Pancreas (tissue), 10 donors: ENCODE results near the gene UTY. TPM values are rescaled to one million over a fixed set of nuclear protein-coding genes. Genes with fewer than 3 reads are reported as not detected.
A peak's percentile ranks its signal among the peaks of the same experiment; 100 is the strongest.
"Not testable (repeated sequence)": the region's sequence is repeated elsewhere in the genome, so short reads cannot be mapped to it uniquely, and the experiment has no call there.

Source experiments
- ATAC-seq, 4 donors: fragments of 200-7000 bp; cut with Tn5 transposase; one replicate each; pipeline versions ENCODE4 v1.8.0 to v1.9.1; 2020; ENCODE audit warnings: mild to moderate bottlenecking in 4 of 4, moderate library complexity in 4 of 4
- DNase-seq, 6 donors: peaks; one replicate each; pipeline ENCODE4 v3.0.0-alpha.2; 2020
- FAIRE-seq: peaks from 2 replicates; lab custom pipeline; 2012; peaks lifted over from hg19 to GRCh38; lab: Jason Lieb, UNC
- H3K27ac ChIP-seq, 4 donors: fragments of 200-600 bp; sonication (generic); 1 replicate in 3 of 4; 2 replicates in 1 of 4; pipeline versions ENCODE4 v1.5.0 to v1.8.0; 2020
- H3K27me3 ChIP-seq, 4 donors: fragments of 200-600 bp; one replicate each; pipeline ENCODE4 v1.8.0; 2021
- H3K36me3 ChIP-seq, 3 donors: fragments of 200-600 bp; sonication (generic) in 1 of 3; one replicate each; pipeline versions ENCODE4 v1.5.0 to v1.8.0; 2020 to 2021
- H3K4me1 ChIP-seq, 3 donors: fragments of 200-600 bp; one replicate each; pipeline ENCODE4 v1.8.0; 2021
- H3K4me3 ChIP-seq, 4 donors: fragments of 200-600 bp; sonication (generic) in 2 of 4; one replicate each; pipeline versions ENCODE4 v1.5.0 to v1.8.0; 2020 to 2021
- H3K9me3 ChIP-seq, 4 donors: fragments of 200-600 bp; one replicate each; pipeline ENCODE4 v1.8.0; 2021
- WGBS, 2 donors: extraction: QIAGEN DNeasy Blood & Tissue Kit; methylation state at CpG; one replicate each; pipeline ENCODE4 v1.1.7; 2013; 5-methylcytosine and 5-hydroxymethylcytosine counted together
- intact Hi-C, 3 donors: fragments of 100-400 bp; cut with DNase I; formaldehyde crosslinking; loops; one replicate each; pipeline versions ENCODE4 v1.11.1 to v1.14.2; 2022
- polyA plus RNA-seq, 2 donors: library from polyadenylated mRNA; stranded (reverse); fragments of 200-250 nt; gene quantifications; one replicate each; pipeline ENCODE4 v1.2.3, GENCODE V29; 2013
- total RNA-seq, 6 donors: library from RNA; stranded (reverse); fragmentation: NEBNext Ultra II Directional in 4 of 6; extraction: Animal tissue kit (Norgen Biotek cat#: 25700) in 4 of 6; gene quantifications; one replicate each; pipeline versions ENCODE4 v1.2.1 to v1.2.4, GENCODE V29; 2021 to 2023
- TF ChIP-seq, protein P1 (sequence below), 4 donors: fragments of 200-600 bp; sonication (generic) in 3 of 4; IDR thresholded peaks; one replicate each; pipeline versions ENCODE4 v1.5.0 to v1.8.0; 2021; ENCODE audit warnings: antibody characterized with exemption in 4 of 4
- donor health status: healthy with polysubstance abuse.
- donor health status: DM: no; HTN: no; CAD: no; lungs with moderate emphysema.
- donor health status: DM: no; HTN: no; CAD: no.
- donor health status: control.
- donor health status: control.
- donor health status: Bipolar disorder and iron deficiency.
- donor health status: DM: yes; HTN: yes; CAD: no.
- donor health status: DM: no; HTN: no; CAD: no.
- donor health status: DM: no; HTN: no; CAD: no.
- donor health status: DM: yes; HTN: yes; CAD: no.

UTY gene
- total and polyA plus RNA-seq, 8 donors = 0.09 to 12.0 (median 2.7) TPM; not detected in 5

DNA sequence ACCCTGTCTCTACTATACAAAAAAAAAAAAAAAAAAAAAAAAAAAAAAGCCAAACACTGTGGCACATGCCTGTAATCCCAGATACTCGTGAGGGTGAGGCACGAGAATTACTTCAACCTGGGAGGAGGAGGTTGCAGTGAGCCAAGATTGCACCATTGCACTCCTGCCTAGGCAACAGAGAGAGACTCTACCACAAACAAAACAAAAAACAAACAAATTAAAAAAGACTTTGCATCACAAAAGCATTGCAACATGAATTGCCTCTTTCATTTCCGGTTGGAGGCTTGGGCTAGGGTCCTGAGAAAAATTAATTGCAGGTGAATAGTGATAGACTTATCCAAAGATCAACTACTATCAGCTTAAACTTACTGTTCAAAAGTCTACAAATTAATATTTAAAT lies 180.4 kb downstream of the UTY start:
- FAIRE-seq (no peak), ATAC-seq (no peak), DNase-seq (no peak)
- Histone ChIP-seq H3K9me3 (no peaks in the 10 kb centered on the region), H3K4me1 (no peaks in the 10 kb centered on the region), H3K27me3 (no peaks in the 10 kb centered on the region), H3K4me3 (no peak overlapping the region), H3K36me3 (no peaks in the 10 kb centered on the region), H3K27ac (no peak overlapping the region)
- intact Hi-C loops = no loop called here
- WGBS, 2 donors = 80% methylated on average over 3 of the region's 3 CpGs; no CpG with 5 or more reads in 1 of the 2 donors
- TF ChIP-seq, protein P1, sequence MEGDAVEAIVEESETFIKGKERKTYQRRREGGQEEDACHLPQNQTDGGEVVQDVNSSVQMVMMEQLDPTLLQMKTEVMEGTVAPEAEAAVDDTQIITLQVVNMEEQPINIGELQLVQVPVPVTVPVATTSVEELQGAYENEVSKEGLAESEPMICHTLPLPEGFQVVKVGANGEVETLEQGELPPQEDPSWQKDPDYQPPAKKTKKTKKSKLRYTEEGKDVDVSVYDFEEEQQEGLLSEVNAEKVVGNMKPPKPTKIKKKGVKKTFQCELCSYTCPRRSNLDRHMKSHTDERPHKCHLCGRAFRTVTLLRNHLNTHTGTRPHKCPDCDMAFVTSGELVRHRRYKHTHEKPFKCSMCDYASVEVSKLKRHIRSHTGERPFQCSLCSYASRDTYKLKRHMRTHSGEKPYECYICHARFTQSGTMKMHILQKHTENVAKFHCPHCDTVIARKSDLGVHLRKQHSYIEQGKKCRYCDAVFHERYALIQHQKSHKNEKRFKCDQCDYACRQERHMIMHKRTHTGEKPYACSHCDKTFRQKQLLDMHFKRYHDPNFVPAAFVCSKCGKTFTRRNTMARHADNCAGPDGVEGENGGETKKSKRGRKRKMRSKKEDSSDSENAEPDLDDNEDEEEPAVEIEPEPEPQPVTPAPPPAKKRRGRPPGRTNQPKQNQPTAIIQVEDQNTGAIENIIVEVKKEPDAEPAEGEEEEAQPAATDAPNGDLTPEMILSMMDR (IDR thresholded peaks at IDR 0.05) = no peak

DNA sequence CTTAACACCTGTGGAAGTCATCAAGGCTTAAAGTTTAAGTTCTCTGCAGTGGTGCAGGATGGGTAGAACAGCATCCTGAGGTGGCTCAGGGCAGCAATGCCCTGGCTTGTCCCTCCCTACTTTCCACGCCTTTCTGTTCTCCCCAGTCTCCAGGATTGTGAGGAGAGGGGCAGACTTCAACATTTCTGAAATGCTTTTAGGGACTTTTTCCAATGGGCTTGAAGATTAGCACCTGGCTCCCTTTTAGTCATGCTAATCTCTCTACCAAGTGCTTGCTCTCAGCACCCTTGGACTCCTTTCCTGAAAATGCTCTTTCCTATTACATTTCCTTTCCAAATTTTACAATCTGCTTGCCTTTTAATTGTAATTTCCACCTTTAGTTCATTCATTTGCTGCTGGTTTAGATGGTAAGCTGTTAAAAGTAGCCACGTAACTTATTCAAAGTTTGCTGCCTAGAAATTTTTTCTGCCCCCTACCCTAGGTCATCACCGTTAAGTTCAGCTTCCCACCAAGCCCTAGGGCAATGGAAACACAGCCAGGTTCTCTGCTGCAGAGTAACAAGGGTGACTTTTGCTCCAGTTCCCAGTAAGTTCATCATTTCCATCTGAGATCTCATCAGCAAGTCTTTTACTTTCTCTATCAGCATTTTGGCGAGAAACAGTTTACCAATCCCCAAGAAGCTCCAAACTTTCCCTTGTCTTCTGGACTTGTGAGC lies 183.5 kb downstream of the UTY start:
- FAIRE-seq (no peak), DNase-seq (no peak), ATAC-seq (no peak)
- Histone ChIP-seq H3K4me1 (no peaks in the 10 kb centered on the region), H3K27ac (no peak overlapping the region), H3K36me3 (no peaks in the 10 kb centered on the region), H3K27me3 (no peaks in the 10 kb centered on the region), H3K9me3 (no peaks in the 10 kb centered on the region), H3K4me3 (no peak overlapping the region)
- TF ChIP-seq, protein P1 (IDR thresholded peaks at IDR 0.05) = no peak
- WGBS, 2 donors = 97% methylated on average over 4 of the region's 4 CpGs; no CpG with 5 or more reads in 1 of the 2 donors
- intact Hi-C loops = no loop called here

DNA sequence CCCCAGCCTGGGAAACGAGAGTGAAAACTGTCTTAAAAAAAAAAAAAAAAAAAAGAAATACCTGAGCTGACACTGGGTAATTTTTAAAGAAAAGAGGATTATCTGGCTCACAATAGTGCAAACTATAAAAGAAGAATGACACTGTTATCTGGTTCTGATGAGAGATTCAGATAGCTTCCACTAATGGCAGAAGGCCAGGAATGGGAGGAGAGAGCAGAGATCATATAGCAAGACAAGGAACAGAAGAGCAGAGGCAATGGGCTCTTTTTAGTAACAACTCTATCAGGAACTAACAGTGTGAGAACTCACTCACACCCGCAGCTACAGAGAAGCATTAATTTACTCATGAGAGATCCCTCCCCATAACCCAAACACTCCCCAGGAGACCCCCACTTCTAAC lies 184.8 kb downstream of the UTY start:
- Histone ChIP-seq H3K9me3 (no peaks in the 10 kb centered on the region), H3K4me1 (no peaks in the 10 kb centered on the region), H3K27ac (no peak overlapping the region), H3K27me3 (no peaks in the 10 kb centered on the region), H3K4me3 (no peak overlapping the region), H3K36me3 (no peaks in the 10 kb centered on the region)
- ATAC-seq = no peak
- TF ChIP-seq, protein P1 (IDR thresholded peaks at IDR 0.05) = no peak
- intact Hi-C loops = no loop called here
- DNase-seq = no peak
- 98% methylated on average over 2 of the region's 2 CpGs; no CpG with 5 or more reads in 1 of the 2 donors for WGBS, 2 donors
- FAIRE-seq = no peak

DNA sequence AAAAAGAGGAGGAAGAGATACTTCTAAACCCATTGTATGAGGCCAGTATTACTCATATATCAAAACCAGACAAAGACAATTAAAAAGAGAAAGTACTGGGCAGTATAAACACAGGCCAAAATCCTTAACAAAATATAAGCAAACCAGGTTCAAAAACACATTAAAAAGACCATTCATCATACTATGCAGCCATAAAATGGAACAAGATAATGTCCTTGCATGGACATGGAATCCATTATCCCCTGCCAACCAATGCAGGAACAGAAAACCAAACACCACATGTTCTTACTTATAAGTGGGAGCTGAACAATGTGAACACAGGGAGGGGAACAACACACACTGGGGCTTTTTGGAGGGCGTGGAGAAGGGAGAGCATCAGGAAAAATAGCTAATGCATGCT lies 188.6 kb downstream of the UTY start:
- Histone ChIP-seq H3K4me3 (no peak overlapping the region), H3K27me3 (no peaks in the 10 kb centered on the region), H3K36me3 (no peaks in the 10 kb centered on the region), H3K4me1 (no peaks in the 10 kb centered on the region), H3K27ac (no peak overlapping the region), H3K9me3 (no peaks in the 10 kb centered on the region)
- ATAC-seq (no peak), FAIRE-seq (no peak), DNase-seq (no peak)
- TF ChIP-seq, protein P1 (IDR thresholded peaks at IDR 0.05) = no peak
- intact Hi-C loops = no loop called here
- 96% methylated on average over 1 of the region's 1 CpG; no CpG with 5 or more reads in 1 of the 2 donors for WGBS, 2 donors

DNA sequence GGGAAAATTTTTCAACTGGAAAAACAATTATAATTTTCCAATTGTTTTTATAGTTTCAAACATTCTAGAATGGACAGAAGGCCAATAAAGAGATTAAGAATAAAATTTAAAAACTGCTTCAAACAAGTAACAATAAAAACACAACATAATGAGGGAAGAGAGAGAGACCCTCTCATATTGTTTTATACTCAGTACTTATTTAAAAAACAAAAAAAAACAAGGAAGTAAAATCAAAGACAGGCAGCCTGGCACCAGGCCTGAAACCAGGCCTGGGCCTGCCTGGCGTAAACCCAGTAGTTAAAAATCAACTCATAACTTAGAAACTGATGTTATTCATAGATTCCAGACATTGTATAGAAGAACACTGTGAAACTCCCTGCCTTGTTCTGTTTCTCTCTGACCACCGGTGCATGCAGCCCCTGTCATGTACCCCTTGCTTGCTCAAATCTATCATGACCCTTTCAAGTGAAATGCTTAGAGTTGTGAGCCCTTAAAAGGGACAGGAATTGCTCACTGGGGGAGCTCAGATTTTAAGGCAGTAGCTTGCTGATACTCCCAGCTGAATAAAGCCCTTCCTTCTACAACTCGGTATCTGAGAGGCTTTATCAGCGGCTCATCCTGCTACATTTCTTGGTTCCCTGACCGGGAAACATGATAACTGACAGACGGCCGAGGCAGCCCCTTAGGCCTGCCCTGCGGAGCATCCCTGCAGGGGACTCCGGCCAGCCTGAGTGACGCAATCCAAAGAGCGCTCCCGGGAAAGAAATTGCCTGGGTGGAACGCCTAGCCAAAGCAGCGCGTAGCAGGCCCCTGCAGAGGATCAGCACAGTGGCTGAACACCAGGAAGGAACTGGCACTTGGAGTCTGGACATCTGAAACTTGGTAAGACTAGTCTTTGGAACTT lies 197.4 kb downstream of the UTY start:
- H3K27me3 ChIP-seq, H3K4me1 ChIP-seq, H3K27ac ChIP-seq, ATAC-seq, H3K9me3 ChIP-seq, intact Hi-C loops, H3K4me3 ChIP-seq, H3K36me3 ChIP-seq, FAIRE-seq: not testable (repeated sequence)
- DNase-seq = peak in 1 of 6 donors; percentile 20
- 47% methylated on average over 15 of the region's 15 CpGs; no CpG with 5 or more reads in 1 of the 2 donors for WGBS, 2 donors
